OCI-LY1 (cell line): ENCODE data around the gene CCNH.

Source experiments
- CTCF ChIP-seq: fragments of 200-600 bp; sonication (generic), shearing (Covaris generic); IDR thresholded peaks from 2 replicates; pipeline ENCODE4 v1.5.1; 2017; ENCODE audit warnings: mild to moderate bottlenecking, antibody characterized with exemption, low read length, moderate library complexity, mixed read lengths
- EZH2 ChIP-seq: fragments of 200-600 bp; sonication (generic), shearing (Covaris generic); IDR thresholded peaks from 2 replicates; pipeline ENCODE4 v1.8.0; 2017; ENCODE audit warnings: borderline replicate concordance, mixed run types, mild to moderate bottlenecking, antibody characterized with exemption, low read length, moderate library complexity, mixed read lengths

- TF ChIP-seq CTCF: no peak
- no peak for TF ChIP-seq EZH2
These were observed 51.7 kb downstream of the CCNH start for GRCh38 chr5:87361031-87361445.
